HG02642 (cell line): ENCODE measurements around the gene NODAL.

ENCODE experiments used
- ATAC-seq: cut with Tn5 transposase; IDR thresholded peaks from one replicate; pipeline ENCODE4 v1.9.1; 2021; ENCODE audit warnings: mild to moderate bottlenecking; ENCODE audit not compliant: unreplicated experiment, poor library complexity

Gene NODAL

DNA sequence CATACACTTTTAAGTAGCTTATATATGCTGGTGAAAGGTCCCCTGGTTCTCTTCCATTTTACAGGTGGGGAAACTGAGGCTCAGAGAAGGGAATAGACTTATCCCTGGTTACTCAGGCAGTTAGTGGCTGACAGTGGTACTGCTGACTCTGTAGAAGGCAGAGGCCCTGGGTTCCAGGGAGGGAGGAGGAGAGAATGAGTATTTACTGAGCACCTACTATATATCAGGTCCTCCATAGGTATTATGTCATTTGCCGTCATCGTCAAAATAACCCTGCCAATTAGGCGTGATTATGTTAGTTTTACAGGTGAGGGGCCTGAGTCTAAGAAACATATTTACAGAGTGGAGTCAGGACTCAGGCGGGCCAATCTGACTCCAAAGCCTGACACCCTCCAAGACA is 23.8 kb upstream of the NODAL start:
- no peak for ATAC-seq

GRCh38 chr10:70462349-70462984 is 21.0 kb upstream of the NODAL start:
- no peak for ATAC-seq

DNA sequence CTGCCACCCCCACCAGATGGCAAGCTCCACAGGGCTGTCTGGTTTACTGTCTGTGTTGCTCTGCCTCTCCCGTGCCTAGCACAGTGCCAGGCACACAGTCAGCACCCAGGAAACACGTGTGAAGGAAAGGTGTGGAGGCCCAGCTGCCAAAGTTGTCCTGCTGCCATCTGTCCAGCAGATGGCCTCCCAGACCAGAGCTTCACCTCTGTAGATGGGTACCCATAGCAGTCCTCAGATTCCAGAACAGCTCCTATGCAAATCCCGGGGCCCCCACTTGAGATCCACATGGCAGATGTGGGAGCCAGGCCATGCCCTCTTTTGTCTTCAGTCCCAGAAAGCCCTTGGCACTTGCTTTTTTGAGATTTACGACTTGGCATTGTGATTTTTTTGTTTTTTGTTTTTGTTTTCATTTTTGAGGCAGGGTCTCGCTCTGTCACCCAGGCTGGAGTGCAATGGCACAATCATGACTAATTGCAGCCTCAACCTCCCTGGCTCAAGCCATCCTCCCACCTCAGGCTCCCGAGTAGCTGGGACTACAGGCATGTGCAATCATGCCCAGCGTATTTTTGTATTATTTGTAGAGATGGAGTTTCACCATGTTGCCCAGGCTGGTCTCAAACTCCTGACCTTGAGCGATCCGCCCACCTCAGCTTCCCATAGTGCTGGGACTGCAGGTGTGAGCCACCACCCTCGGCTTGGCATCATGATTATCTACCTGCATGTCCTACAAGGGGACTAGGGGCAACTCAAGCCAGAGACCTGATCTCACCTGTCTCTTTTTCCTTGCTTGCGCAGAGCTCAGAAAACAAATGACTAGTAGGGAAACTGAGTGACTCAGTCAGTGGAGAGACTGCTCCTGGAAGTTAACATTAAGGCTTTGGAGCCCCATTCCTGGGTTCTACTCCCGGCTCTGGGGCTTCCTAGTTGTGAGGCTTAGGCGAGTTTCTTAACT is 20.2 kb upstream of the NODAL start:
- peak; percentile 62 for ATAC-seq

DNA sequence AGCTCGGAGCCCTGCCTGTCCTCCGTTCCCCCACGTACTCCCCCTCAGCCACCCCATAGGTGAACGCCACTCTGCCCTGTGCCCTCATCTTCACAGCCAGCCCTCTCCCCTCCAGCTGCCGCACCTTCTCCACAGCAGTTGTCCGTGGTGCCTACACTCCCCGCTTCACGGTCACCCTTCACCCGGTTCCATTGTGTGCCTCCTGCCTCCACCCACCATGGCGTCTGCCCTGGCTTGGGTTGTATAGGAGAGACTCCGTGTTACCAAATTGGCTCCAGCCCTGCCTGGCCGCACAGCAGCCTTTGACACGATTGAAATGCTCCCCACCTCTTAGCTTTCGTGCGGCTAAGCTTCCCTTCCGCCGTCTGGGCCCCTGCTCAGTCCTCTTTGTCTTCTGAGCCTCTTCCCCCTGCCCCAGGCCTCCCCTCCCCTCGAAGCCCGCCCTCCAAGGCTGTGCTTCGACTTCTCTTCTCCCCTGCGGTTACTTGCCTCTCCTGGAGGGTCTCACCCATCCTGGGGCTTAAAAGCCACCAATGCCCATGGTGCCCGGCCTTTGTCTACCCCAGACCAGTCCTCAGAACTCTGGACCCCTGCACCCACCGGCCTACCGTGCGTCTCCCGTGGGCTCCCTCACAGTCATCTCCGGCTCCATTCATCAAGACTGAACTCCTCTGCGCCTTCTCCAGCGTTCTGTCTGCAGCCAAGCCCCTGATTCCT is 18.5 kb upstream of the NODAL start:
- no peak for ATAC-seq

GRCh38 chr10:70459061-70459773 is 17.7 kb upstream of the NODAL start:
- ATAC-seq: no peak

DNA sequence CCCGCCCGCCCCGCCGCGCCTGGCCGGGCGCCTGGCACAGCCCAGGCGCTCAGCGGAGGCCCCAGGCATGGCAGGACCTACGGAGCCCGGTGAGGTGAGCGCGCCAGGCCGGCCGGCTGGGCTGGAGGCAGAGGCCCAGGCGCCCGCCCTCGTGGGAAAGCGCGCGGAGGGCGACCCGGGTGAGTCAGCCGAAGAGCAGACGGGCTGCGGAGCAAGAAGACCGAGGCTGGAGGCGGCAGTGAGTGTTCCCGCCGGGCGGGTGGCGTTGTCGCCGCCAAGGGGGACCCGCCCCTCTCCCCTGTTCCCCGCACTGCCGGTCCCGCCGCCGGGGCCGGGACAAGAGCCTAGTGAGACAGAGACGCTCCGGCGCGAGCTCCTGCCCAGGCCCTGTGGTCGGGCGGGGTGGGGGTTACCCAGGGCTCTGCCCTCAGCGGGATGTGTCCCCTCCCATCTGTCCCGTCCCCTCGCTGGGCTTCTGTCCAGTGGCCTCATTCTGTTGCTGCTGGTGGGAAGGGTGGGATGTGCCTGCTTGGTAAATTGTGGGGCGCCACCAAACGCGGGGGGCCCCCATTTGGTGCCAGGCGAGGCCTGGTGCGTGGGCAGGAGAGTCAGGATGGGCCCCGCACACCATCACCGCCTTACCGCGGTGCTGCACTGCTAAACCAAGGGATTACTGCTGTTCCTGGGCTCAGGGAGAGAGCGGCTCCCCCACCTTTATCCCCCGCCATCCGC is 17.0 kb upstream of the NODAL start:
- no peak for ATAC-seq

- ATAC-seq: no peak
Measured at GRCh38 chr10:70457759-70458305, 16.4 kb upstream of the NODAL start.

DNA sequence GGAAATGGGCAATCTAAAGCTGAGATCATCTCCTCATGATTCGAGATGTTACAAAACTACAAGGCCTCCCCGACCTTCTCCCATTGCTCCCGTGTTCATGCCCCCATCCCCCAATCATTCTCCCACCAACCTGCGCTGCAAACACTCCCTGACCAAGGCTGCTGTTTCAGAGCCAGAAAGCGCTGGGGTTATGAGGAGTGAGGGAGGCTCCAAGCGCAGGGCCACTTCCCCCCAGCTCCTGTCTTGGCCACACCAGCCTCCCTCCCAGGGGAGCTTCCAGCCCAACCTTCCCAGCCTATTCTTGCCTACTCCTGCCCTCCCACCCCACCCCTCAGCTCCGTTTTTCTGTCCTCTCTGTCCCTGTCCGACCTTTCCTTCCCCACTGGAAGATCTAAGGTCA is 14.7 kb upstream of the NODAL start:
- no peak for ATAC-seq

DNA sequence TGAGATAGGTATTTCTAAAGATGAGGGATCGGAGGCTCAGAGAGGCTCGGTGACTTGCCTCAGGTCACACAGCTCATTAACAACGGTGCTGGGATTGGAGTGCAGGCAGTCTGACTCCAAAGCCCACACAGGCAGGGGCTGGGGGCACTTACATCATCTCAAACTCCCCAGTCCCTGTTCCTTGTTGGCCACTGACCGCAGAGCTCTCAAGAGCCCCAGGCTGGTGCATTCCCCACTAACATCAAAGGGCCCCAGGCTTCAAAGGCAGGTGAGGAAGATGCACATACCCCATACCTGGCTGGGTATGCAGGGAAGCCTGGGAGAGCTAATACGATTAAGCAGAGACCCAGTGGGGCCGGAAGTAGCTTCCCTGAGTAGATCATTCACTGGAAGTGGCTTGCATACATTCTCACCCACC is 13.7 kb upstream of the NODAL start:
- no peak for ATAC-seq

- no peak for ATAC-seq
Measured at GRCh38 chr10:70448236-70448635, 6.8 kb upstream of the NODAL start.

DNA sequence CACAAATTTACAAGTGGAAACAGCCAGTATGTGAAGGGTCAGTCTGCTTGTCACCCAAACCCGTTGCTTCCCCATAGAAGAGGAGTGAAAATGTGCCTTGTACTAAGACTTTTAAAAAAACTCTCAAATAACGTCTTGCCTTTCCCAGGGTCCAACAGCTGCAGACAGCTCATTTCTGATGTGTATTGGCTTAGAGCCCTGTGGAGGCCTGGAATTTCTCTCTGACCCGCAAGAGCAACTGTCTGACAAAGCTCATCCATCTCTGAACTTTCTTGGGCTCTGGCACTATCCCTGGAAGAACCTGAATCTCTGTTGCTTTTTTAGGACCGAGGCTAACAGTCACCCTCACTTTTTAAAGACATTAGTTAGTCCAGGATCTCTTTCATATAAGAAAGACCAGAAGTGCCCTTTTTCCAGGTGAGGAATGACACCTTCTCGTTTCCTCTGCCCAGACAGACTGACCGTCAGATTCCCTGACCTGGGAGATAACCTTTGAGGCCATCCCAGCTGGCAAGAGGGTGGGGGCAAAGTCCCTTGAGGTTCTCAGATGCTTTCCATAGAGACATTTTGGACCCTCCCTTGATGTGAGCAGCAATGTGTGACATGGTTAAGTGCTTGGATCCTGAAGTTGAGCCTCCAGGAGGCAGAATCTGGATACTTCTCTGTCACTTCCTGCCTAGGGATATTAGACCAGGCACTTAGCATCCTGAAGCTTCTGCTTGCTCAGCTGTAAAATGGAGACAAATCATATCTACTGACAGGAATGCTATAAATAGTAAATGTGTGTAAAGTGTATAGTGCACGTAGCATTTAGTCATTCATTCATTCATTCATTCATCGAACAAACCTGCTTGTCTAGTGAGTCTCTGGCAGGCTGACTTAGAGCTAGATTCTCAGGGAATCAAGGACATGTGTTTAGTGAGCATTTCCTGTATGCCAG is 4.5 kb upstream of the NODAL start:
- ATAC-seq: no peak

- ATAC-seq: no peak
Measured at GRCh38 chr10:70444744-70445143, 3.3 kb upstream of the NODAL start.

DNA sequence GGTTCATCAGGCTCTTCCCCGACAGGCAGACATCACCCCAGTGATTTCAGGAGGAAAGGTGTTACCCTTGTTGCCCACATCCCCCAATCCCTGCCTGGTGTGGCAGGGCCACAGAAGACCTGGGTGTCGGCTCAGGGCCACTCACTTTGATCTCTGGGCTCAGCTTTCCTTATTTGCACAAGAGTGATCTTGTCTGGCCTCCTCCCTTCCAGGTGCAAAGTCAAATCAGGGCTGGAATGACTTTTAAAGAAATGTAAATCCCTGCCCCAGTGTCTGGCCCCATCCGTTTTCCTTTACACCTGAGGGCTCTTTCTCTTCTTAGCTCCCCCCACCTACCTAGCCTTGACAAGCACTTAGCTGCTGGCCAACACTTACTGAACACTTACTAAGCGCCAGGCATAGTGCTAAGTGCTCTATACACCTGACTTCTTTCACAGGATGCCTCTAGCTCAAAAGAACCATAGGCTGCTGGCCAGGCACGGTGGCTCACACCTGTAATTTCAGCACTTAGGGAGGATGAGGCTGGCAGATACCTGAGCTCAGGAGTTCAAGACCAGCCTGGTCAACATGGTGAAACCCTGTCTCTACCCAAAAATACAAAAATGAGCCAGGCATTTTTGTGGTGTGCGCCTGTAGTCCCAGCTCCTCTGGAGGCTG is 979 bp upstream of the NODAL start:
- ATAC-seq: no peak

DNA sequence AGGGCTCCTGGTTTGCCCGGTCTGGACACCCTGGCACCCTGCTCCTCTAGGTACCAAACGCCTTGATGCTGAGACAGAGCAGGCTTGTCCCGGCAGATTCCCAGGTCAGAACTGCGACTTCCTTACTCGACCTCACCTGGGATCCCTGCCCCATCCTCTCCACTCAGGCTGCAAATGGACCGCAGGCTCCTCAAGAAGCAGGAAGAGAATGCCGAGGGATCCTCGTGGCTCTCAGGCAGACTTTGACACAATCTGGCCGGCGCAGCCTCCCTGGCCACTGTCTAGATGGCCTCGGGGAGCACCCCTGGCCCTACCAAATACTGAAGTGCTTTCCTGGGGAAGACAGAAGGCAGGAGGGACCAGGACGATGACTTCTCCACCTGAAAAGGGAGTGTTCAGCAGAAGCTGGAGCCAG is 421 bp upstream of the NODAL start:
- no peak for ATAC-seq

DNA sequence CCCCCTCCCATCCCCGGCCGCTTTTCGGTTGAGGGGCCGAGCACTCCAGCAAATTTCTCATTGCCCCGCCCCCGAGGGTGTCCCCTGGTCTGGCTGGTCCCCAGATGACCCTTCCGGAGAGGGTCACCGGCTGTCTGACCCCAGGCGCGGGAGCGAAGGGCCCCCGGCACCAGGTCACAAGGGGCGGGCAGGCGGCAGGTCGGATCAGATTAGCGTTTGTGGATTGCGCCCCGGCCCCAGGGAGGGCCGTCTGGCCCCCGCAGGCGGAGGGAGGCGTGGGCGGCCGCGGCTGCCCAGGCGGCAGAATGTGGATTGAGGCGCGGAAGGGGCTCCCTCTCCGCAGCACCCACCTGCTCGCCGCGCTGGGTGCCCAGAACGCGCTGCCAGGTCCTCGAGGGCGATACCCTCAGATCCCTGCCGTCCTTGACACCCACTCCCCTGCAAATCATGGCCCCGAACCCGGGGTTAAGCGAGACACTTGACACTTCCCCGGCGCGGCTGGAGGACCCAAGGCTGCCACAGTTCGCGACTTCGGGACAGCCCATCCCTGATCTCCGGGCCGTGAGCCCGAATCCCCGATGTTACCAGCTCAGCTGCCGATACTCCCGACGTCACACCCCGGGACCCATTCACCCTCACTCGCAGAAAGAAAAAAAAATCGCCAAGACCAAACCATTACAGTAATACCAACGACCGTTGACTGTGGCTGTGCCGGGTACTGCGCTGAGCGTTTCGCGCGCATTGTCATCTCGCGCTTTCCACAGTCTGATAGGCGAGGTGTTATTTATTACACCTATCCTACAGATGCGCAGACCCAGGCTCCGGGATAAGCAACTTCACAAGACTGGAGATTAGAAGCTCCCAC is 953 bp downstream of the NODAL start:
- no peak for ATAC-seq

GRCh38 chr10:70437721-70438120 is 3.8 kb downstream of the NODAL start:
- ATAC-seq: no peak
